IPS-15b (cell line): ENCODE results near the gene DUSP11.
A peak's percentile ranks its signal among the peaks of the same experiment; 100 is the strongest.

ENCODE experiments used
- H3K27me3 ChIP-seq: one replicate; pipeline ENCODE4 v1.6.1; 2013; ENCODE audit warnings: low read length; ENCODE audit not compliant: control insufficient read depth, insufficient read depth
- H3K36me3 ChIP-seq: one replicate; pipeline ENCODE4 v1.6.1; 2013; ENCODE audit warnings: low read length; ENCODE audit not compliant: control insufficient read depth, insufficient read depth
- H3K4me1 ChIP-seq: one replicate; pipeline ENCODE4 v1.6.1; 2013; ENCODE audit warnings: mild to moderate bottlenecking, low read length; ENCODE audit not compliant: control insufficient read depth, insufficient read depth
- H3K4me3 ChIP-seq: one replicate; pipeline ENCODE4 v1.5.1; 2013; ENCODE audit warnings: low read depth, low read length
- H3K9ac ChIP-seq: one replicate; pipeline ENCODE4 v1.6.1; 2013; ENCODE audit warnings: low read depth, mild to moderate bottlenecking, low read length
- H3K9me3 ChIP-seq: one replicate; pipeline ENCODE4 v1.6.1; 2013; ENCODE audit warnings: mild to moderate bottlenecking, low read length; ENCODE audit not compliant: control insufficient read depth, insufficient read depth

Gene DUSP11

GRCh38 chr2:73779467-73780236 is at the start of gene DUSP11:
DUSP11 (minus strand) TSS chr2:73780103; CDS start chr2:73779974, 129 bp downstream.
- peak within 1 kb of the TSS; percentile 95 for H3K4me3 ChIP-seq
- H3K36me3 ChIP-seq: no peaks in the 10 kb centered on the region
- no peaks in the 10 kb centered on the region for H3K9me3 ChIP-seq
- H3K9ac ChIP-seq: peak within 1 kb of the TSS; percentile 82
- no peaks in the 10 kb centered on the region for H3K27me3 ChIP-seq
- no peaks in the 10 kb centered on the region for H3K4me1 ChIP-seq

DNA sequence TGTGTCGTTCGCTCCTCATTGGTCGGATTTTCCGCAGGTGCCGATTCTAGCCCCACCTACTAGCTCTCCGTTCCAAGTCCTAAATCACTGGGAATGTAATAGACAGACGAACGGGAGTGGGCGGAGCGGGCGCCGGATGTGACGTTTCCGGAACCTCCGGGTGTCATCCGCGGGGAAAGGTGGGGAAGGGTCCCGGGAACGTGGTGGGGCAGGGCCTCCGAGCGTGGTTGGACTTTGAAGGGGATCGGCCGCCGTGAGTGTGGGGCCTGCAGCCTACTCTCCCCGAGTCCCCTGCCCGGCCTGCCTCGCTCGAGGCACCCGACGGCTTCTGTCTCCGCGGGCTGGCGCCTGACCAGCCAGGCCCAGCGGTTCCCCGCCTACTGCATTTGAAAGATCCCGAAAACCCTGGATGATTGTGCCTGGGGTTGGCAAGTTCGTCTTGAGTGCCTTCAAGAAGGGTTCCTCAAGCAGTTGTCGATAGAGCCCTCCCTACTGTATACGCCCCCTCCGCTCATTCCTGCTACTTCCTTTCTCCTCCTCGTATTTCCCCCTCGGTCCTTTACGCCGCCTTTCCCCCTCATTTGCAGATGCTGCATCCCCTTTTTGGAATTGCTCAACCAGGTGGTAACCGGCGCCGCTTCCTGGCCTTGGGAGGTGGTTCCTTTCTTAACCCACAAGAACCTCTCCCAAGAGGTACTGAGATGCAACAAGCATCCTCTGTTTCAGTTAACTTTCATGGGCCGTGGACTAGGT is 49.1 kb upstream of the DUSP11 start, which contains the start of gene STAMBP:
TSS of gene STAMBP (plus strand) at position 144 of the 753 bp plus-strand sequence. CDS start 1,896 bp downstream, outside the sequence.
- H3K9me3 ChIP-seq: no peaks in the 10 kb centered on the region
- H3K9ac ChIP-seq: peak within 1 kb of the TSS; percentile 90
- peak within 1 kb of the TSS; percentile 95 for H3K4me3 ChIP-seq
- peaks cover 10% of the 10 kb centered on the region for H3K36me3 ChIP-seq
- H3K4me1 ChIP-seq: peaks cover 8% of the 10 kb centered on the region
- no peaks in the 10 kb centered on the region for H3K27me3 ChIP-seq

DNA sequence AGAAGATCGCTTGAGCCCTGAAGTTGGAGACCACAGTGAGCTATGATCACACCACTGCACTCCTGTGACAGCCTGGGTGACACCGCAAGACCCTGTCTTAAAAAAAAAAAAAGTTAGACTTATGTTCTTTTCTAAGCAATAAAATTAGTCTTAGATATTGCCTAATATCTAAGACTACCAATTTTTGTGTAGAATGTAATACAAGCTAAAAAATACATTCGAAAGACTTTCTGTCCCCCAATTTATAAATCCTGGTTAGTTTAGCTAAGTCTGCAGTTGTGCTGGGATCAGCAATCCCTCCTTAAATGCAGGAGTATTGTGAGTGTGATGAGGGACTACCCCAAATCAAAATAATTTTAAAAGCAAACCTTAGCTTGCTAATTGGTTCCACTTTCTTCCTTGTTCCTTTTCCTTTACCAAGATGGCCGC is 48.5 kb upstream of the DUSP11 start:
- Histone ChIP-seq H3K9ac (no peak overlapping the region), H3K36me3 (peaks cover 8% of the 10 kb centered on the region), H3K4me3 (peak overlapping the region; percentile 95), H3K4me1 (peaks cover 8% of the 10 kb centered on the region), H3K27me3 (no peaks in the 10 kb centered on the region), H3K9me3 (no peaks in the 10 kb centered on the region)

DNA sequence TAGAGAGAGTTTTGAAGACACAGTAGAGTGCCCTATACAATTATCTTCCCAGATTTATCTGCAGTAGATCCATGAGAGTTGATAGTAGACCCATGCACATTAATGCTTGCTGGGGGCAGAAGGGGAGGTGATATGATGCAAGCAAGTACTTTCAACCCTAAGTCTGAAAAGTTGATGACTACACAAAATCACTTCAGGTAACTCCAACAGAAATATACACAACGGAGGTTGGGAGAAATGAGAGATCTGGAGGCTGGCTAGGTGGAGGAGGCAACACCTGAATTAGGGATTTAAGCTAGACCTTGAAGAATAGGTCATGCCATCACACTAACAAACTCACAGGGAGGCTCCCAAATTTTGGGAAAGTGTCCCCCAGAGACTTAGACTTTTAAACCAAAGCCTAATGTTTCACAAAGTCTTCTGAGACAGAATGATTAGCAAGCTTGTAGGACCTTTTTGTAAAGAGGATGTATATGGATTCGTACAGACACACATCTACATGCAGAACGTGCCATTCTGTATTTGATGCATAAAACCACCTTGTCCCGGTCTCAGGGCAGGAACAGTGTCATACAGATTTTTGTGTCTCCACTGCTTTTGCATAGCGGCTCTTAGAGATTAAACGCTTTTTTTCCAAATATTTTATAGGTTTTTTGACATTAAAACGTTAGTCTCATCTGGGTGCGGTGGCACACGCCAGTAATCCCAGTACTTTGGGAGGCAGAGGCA is 47.9 kb upstream of the DUSP11 start:
- Histone ChIP-seq H3K4me3 (peak overlapping the region; percentile 95), H3K9me3 (no peaks in the 10 kb centered on the region), H3K4me1 (peaks cover 8% of the 10 kb centered on the region), H3K36me3 (peaks cover 6% of the 10 kb centered on the region), H3K27me3 (no peaks in the 10 kb centered on the region), H3K9ac (no peak overlapping the region)

DNA sequence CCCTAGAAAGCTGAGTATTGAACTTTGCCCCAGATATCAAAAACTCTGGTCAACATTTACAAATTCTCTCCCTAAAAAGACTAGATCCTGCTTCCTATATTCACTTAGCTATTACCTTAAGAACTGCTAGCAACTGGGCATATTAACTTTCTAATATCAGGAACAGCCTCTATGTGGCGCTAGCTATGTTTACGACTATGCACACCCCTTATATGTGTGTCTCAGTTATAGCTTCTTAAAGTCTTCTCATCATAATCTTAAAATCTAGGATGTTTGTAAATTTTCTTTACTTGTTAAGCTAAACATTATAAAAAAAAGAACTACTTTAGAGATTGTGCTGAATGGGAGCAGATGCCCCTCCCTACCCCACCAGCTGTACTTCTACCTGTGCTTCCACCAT is 47.1 kb upstream of the DUSP11 start:
- Histone ChIP-seq H3K4me3 (no peak overlapping the region), H3K4me1 (peaks cover 8% of the 10 kb centered on the region)

DNA sequence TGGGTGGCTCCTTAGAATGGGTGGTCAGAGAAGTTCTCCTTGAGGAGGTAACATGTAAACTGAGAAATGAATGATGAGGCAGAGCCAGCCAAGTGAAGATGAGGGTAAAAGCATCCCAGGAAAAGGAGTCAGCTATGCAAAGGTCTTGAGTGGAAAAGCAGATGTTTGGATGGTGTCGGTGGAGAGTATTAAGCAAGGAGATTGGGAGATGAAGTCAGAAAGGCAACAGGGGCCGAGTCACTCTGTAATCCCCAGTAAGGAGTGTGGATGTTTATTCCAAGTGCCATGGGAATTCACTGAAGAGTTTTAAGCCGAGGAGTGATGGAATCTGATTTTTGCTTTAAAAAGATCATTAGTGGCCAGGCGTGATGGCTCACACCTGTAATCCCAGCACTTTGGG is 45.5 kb upstream of the DUSP11 start:
- Histone ChIP-seq H3K36me3 (no peaks in the 10 kb centered on the region), H3K9me3 (no peaks in the 10 kb centered on the region), H3K9ac (no peak overlapping the region), H3K27me3 (peaks cover 2% of the 10 kb centered on the region), H3K4me1 (peaks cover 7% of the 10 kb centered on the region), H3K4me3 (no peak overlapping the region)

More for the DNA sequence above, 47.1 kb upstream of the DUSP11 start:
- Histone ChIP-seq H3K9me3 (no peaks in the 10 kb centered on the region), H3K9ac (no peak overlapping the region), H3K27me3 (no peaks in the 10 kb centered on the region), H3K36me3 (no peaks in the 10 kb centered on the region)

- H3K9ac ChIP-seq: no peak overlapping the region
- H3K4me3 ChIP-seq: no peak overlapping the region
- peaks cover 3% of the 10 kb centered on the region for H3K4me1 ChIP-seq
- H3K27me3 ChIP-seq: peaks cover 2% of the 10 kb centered on the region
- H3K9me3 ChIP-seq: no peaks in the 10 kb centered on the region
- no peaks in the 10 kb centered on the region for H3K36me3 ChIP-seq
Measured at GRCh38 chr2:73823916-73824523, 44.1 kb upstream of the DUSP11 start.

GRCh38 chr2:73823416-73823815 is 43.5 kb upstream of the DUSP11 start:
- Histone ChIP-seq H3K4me1 (peaks cover 3% of the 10 kb centered on the region), H3K9ac (no peak overlapping the region), H3K9me3 (no peaks in the 10 kb centered on the region), H3K27me3 (peaks cover 2% of the 10 kb centered on the region), H3K4me3 (no peak overlapping the region), H3K36me3 (no peaks in the 10 kb centered on the region)

GRCh38 chr2:73822991-73823390 is 43.1 kb upstream of the DUSP11 start:
- Histone ChIP-seq H3K4me1 (peaks cover 1% of the 10 kb centered on the region), H3K9ac (peak overlapping the region; percentile 9), H3K9me3 (no peaks in the 10 kb centered on the region), H3K4me3 (no peak overlapping the region), H3K36me3 (no peaks in the 10 kb centered on the region), H3K27me3 (peaks cover 2% of the 10 kb centered on the region)

GRCh38 chr2:73822276-73822675 is 42.4 kb upstream of the DUSP11 start:
- H3K27me3 ChIP-seq: peaks cover 2% of the 10 kb centered on the region
- no peak overlapping the region for H3K4me3 ChIP-seq
- H3K36me3 ChIP-seq: no peaks in the 10 kb centered on the region
- H3K9ac ChIP-seq: no peak overlapping the region
- H3K9me3 ChIP-seq: no peaks in the 10 kb centered on the region
- no peaks in the 10 kb centered on the region for H3K4me1 ChIP-seq

- H3K36me3 ChIP-seq: no peaks in the 10 kb centered on the region
- H3K4me3 ChIP-seq: no peak overlapping the region
- H3K27me3 ChIP-seq: peaks cover 2% of the 10 kb centered on the region
- no peaks in the 10 kb centered on the region for H3K4me1 ChIP-seq
- H3K9me3 ChIP-seq: no peaks in the 10 kb centered on the region
- H3K9ac ChIP-seq: no peak overlapping the region
Measured at GRCh38 chr2:73821669-73822068, 41.8 kb upstream of the DUSP11 start.
